ENCODE results near the gene HBQ1. TPM values are rescaled to one million over a fixed set of nuclear protein-coding genes. Genes with fewer than 3 reads are reported as not detected.

The HBQ1 gene
- total RNA-seq, 1 experiment from 2014 or later = 3.5 TPM

GRCh38 chr16:185691-186090 lies 5.4 kb downstream of the HBQ1 start:
- TF ChIP-seq CTCF (conservative IDR thresholded peaks at IDR 0.05) = no peak
- Histone ChIP-seq H4K91ac (ENCODE audit: insufficient read length, low read depth, low read length) (no peak overlapping the region), H3K23ac (ENCODE audit: insufficient read length, low read depth, low read length) (no peak overlapping the region), H4K5ac (ENCODE audit: insufficient read length, low read depth, low read length) (no peak overlapping the region), H3K9ac (ENCODE audit: extremely low read depth, insufficient read length, low read length) (no peak overlapping the region), H3K23me2 (ENCODE audit: insufficient read length, low read depth, low read length, poor library complexity, severe bottlenecking) (peaks cover 5% of the 10 kb centered on the region), H2AK5ac (ENCODE audit: insufficient read length, low read length) (no peak overlapping the region), H3T11ph (ENCODE audit: low read length) (no peak overlapping the region), H4K8ac (replicated peaks; ENCODE audit: insufficient read length, low read depth, low read length) (no peak overlapping the region), H3K18ac (ENCODE audit: insufficient read length, low read depth, low read length) (no peak overlapping the region), H3K27me3 (ENCODE audit: insufficient read depth, low read length) (no peaks in the 10 kb centered on the region), H3K4ac (ENCODE audit: low read depth, low read length) (no peak overlapping the region), H3K79me2 (ENCODE audit: insufficient read depth, low read length) (no peaks in the 10 kb centered on the region), H2BK20ac (ENCODE audit: low read depth, low read length, poor library complexity, severe bottlenecking) (no peak overlapping the region), H2AFZ (ENCODE audit: low read length) (no peak overlapping the region), H2BK5ac (ENCODE audit: insufficient read length, low read length) (no peak overlapping the region), H3K27ac (ENCODE audit: insufficient read length, low read depth, low read length) (no peak overlapping the region), H2BK120ac (ENCODE audit: low read depth, low read length, poor library complexity, severe bottlenecking) (no peak overlapping the region), H3K14ac (ENCODE audit: insufficient read depth, low read length) (no peak overlapping the region), H4K20me1 (ENCODE audit: control insufficient read depth, insufficient read depth, insufficient read length) (no peaks in the 10 kb centered on the region), H3K9me3 (ENCODE audit: control insufficient read depth, low read depth, low read length) (no peaks in the 10 kb centered on the region), H2BK12ac (ENCODE audit: insufficient read length, low read depth, low read length) (no peak overlapping the region), H3K56ac (ENCODE audit: insufficient read length, low read depth, low read length) (no peak overlapping the region), H2BK15ac (ENCODE audit: low read depth, low read length) (no peak overlapping the region), H3K79me1 (ENCODE audit: insufficient read depth, low read depth, low read length, poor library complexity, severe bottlenecking) (no peaks in the 10 kb centered on the region), H3K4me1 (ENCODE audit: insufficient read depth, low read length) (no peaks in the 10 kb centered on the region), H3K4me2 (ENCODE audit: insufficient read depth, insufficient read length, low read length) (no peak overlapping the region)
- WGBS (ENCODE audit: extremely low coverage, insufficient read length, low lambda C conversion rate) = no CpG with 5 or more reads among the region's 11 CpGs
- Mint-ChIP-seq H3K27ac (peak overlapping the region; percentile 53 to 94 (median 73); a peak in 5 of 7 replicates), H3K4me3 (no peak overlapping the region), H3K27me3 (ENCODE audit: low read depth) (peaks cover 4% of the 10 kb centered on the region), H3K9me3 (no peaks in the 10 kb centered on the region; a peak in 1 of 5 replicates), H3K36me3 (ENCODE audit: insufficient read depth in 1 of 3, low read depth in 3 of 3) (peaks cover 27 to 47% (median 42%) of the 10 kb centered on the region in 3 experiments), H3K4me1 (no peaks in the 10 kb centered on the region)
- DNase-seq = no peak
